GM13977 (cell line): ENCODE data around the gene ZW10.

ENCODE experiments used
- DNase-seq: peaks from one replicate; pipeline ENCODE4 v3.0.0; 2012; ENCODE audit warnings: low spot score
- CTCF ChIP-seq: IDR thresholded peaks from 2 replicates; pipeline ENCODE4 v1.5.1; 2012; ENCODE audit warnings: mild to moderate bottlenecking, control low read depth; ENCODE audit not compliant: insufficient read depth; ENCODE audit errors: extremely low read depth, missing control alignments
- in situ Hi-C: fragments of 300-500 bp; cut with MboI; formaldehyde crosslinking; loops from one replicate; pipeline ENCODE4 v1.12.0; 2022; ENCODE audit warnings: low sequenced_read_pairs, low pct_unique_long_range_greater_than_20kb, mixed read lengths, inconsistent platforms; ENCODE audit not compliant: unreplicated experiment

Gene ZW10

GRCh38 chr11:113693030-113693429, 80.5 kb downstream of the ZW10 start:
- in situ Hi-C loops, result no loop called here
- no peak for TF ChIP-seq CTCF
- no peak for DNase-seq

GRCh38 chr11:113690619-113691569, 82.6 kb downstream of the ZW10 start:
- peak; percentile 63 for TF ChIP-seq CTCF
- in situ Hi-C loops, result no loop called here
- peak; percentile 49 for DNase-seq

GRCh38 chr11:113689768-113690618, 83.5 kb downstream of the ZW10 start:
- TF ChIP-seq CTCF, result no peak
- no peak for DNase-seq
- in situ Hi-C loops, result no loop called here

- in situ Hi-C loops, result no loop called here
- peak; percentile 48 for DNase-seq
- no peak for TF ChIP-seq CTCF
Measured at GRCh38 chr11:113685654-113686359, 87.7 kb downstream of the ZW10 start.

- in situ Hi-C loops, result no loop called here
- no peak for TF ChIP-seq CTCF
- DNase-seq, result no peak
Measured at GRCh38 chr11:113684496-113684895, 89.0 kb downstream of the ZW10 start.

GRCh38 chr11:113683481-113684046, 89.9 kb downstream of the ZW10 start:
- DNase-seq, result no peak
- TF ChIP-seq CTCF, result no peak
- in situ Hi-C loops, result no loop called here
